Measurements from ENCODE around the gene PIP5KL1. TPM values are rescaled to one million over a fixed set of nuclear protein-coding genes. Genes with fewer than 3 reads are reported as not detected.

PIP5KL1 gene
- total and polyA plus RNA-seq, 2 of the 8 experiments (the other 6 are each of a cell fraction or from before 2014, with no cell fraction given), result 13.4 to 15.4 TPM

- TF ChIP-seq CTCF (IDR thresholded peaks at IDR 0.05; ENCODE audit: control extremely low read depth in 1 of 3, insufficient read depth in 1 of 3, low read depth in 1 of 3, low read length in 3 of 3), result no peak
Measured at GRCh38 chr9:127962278-127962677, 31.7 kb upstream of the PIP5KL1 start (continued).
